Esophagus (tissue), 2 donors: Measurements from ENCODE around the gene TSGA10IP. TPM values are rescaled to one million over a fixed set of nuclear protein-coding genes. Genes with fewer than 3 reads are reported as not detected.

Experiments used
- polyA plus RNA-seq, 2 donors: library from polyadenylated mRNA; stranded (reverse); fragments of 200-250 nt; gene quantifications; one replicate each; pipeline ENCODE4 v1.2.3, GENCODE V29; 2013
- donor health status: healthy with polysubstance abuse.
- donor health status: Bipolar disorder and iron deficiency.

Gene TSGA10IP
- polyA plus RNA-seq, 2 donors = not detected

Other genes starting within 250 kb of the TSGA10IP start
- gene KAT5, start 233.2 kb upstream of the TSGA10IP start, polyA plus RNA-seq = 10 to 100 TPM; 55.6 to 60.3 TPM
- 10 to 100 TPM; 26.3 to 41.8 TPM for gene RNASEH2C, start 224.7 kb upstream of the TSGA10IP start, polyA plus RNA-seq
- 10 to 100 TPM; 10.1 to 10.9 TPM for gene AP5B1, start 164.5 kb upstream of the TSGA10IP start, polyA plus RNA-seq
- gene OVOL1, start 158.4 kb upstream of the TSGA10IP start, polyA plus RNA-seq = 10 to 100 TPM; 38.2 to 49.9 TPM
- gene SNX32, start 111.5 kb upstream of the TSGA10IP start, polyA plus RNA-seq = under 1 TPM; 0.15 to 0.47 TPM
- 100 to 1,000 TPM; 361 to 694 TPM for gene CFL1, start 87.3 kb upstream of the TSGA10IP start, polyA plus RNA-seq
- gene MUS81, start 85.0 kb upstream of the TSGA10IP start, polyA plus RNA-seq = 10 to 100 TPM; 32.1 to 48.0 TPM
- 10 to 100 TPM in 1 of 2 donors, 1 to 10 TPM in 1; 9.2 to 13.1 TPM for gene EFEMP2, start 72.7 kb upstream of the TSGA10IP start, polyA plus RNA-seq
- gene CTSW, start 65.6 kb upstream of the TSGA10IP start, polyA plus RNA-seq = 1 to 10 TPM; 1.3 to 1.7 TPM
- gene FIBP, start 57.0 kb upstream of the TSGA10IP start, polyA plus RNA-seq = 10 to 100 TPM; 20.7 to 38.1 TPM
- gene CCDC85B, start 54.8 kb upstream of the TSGA10IP start, polyA plus RNA-seq = 10 to 100 TPM; 13.5 to 22.7 TPM
- gene FOSL1, start 45.1 kb upstream of the TSGA10IP start, polyA plus RNA-seq = 10 to 100 TPM; 26.7 to 39.6 TPM
- gene C11orf68, start 26.4 kb upstream of the TSGA10IP start, polyA plus RNA-seq = 10 to 100 TPM; 21.8 to 27.6 TPM
- 100 to 1,000 TPM in 1 of 2 donors, 10 to 100 TPM in 1; 89.6 to 103 TPM for gene DRAP1, start 26.1 kb upstream of the TSGA10IP start, polyA plus RNA-seq
- 10 to 100 TPM; 33.9 to 77.1 TPM for gene SART1, start 16.3 kb downstream of the TSGA10IP start, polyA plus RNA-seq
- gene EIF1AD, start 56.7 kb downstream of the TSGA10IP start, polyA plus RNA-seq = 10 to 100 TPM; 13.6 to 17.8 TPM
- gene BANF1, start 57.0 kb downstream of the TSGA10IP start, polyA plus RNA-seq = 100 to 1,000 TPM; 142 to 246 TPM
- gene CST6, start 66.5 kb downstream of the TSGA10IP start, polyA plus RNA-seq = 10 to 100 TPM; 36.1 to 66.5 TPM
- under 1 TPM; 0.05 to 0.06 TPM for gene CATSPER1, start 81.0 kb downstream of the TSGA10IP start, polyA plus RNA-seq
- under 1 TPM in 1 of 2 donors, not detected in 1; 0.01 TPM for gene GAL3ST3, start 103.7 kb downstream of the TSGA10IP start, polyA plus RNA-seq
- 10 to 100 TPM; 61.9 to 80.2 TPM for gene SF3B2, start 106.9 kb downstream of the TSGA10IP start, polyA plus RNA-seq
- 10 to 100 TPM; 16.0 to 24.8 TPM for gene PACS1, start 124.8 kb downstream of the TSGA10IP start, polyA plus RNA-seq